Panc1 (cell line): Measurements from ENCODE around the gene SMIM17. TPM values are rescaled to one million over a fixed set of nuclear protein-coding genes. Genes with fewer than 3 reads are reported as not detected.

Experiments used
- ATAC-seq: fragments of 200-7000 bp; cut with Tn5 transposase; 2 replicates; pipeline ENCODE4 v1.9.1; 2020; ENCODE audit warnings: mild to moderate bottlenecking, moderate library complexity
- BruUV-seq: library from RNA; stranded (reverse); fragments of 400-500 nt; replicated peaks from 2 replicates; lab custom pipeline; 2021; lab: Mats Ljungman, UMichigan
- CTCF ChIA-PET: fragments of 300-600 bp; sonication (Branson Sonifier 250); formaldehyde crosslinking; loops from one replicate; lab custom pipeline; 2022; ENCODE audit warnings: antibody characterized with exemption; lab: Charles Lee
- POLR2A ChIA-PET: fragments of 300-600 bp; sonication (Branson Sonifier 250); formaldehyde crosslinking; loops from one replicate; lab custom pipeline; 2022; ENCODE audit warnings: antibody characterized with exemption; lab: Charles Lee
- DNase-seq: peaks from one replicate; pipeline ENCODE4 v3.0.0-alpha.2; 2010; ENCODE audit warnings: low read depth, low spot score
- H3K27ac ChIP-seq: 2 replicates; pipeline ENCODE4 v1.5.1; 2011; ENCODE audit warnings: mild to moderate bottlenecking, low read length, inconsistent platforms
- H3K27me3 ChIP-seq: fragments of 200-500 bp; sonication (Bioruptor generic); 2 replicates; pipeline ENCODE4 v1.6.0; 2014; ENCODE audit warnings: low read length, inconsistent platforms; ENCODE audit not compliant: control insufficient read depth, insufficient read depth
- H3K36me3 ChIP-seq: fragments of 200-500 bp; sonication (Bioruptor generic); 2 replicates; pipeline ENCODE4 v1.5.1; 2014; ENCODE audit warnings: inconsistent platforms, mild to moderate bottlenecking, low read length, moderate library complexity; ENCODE audit not compliant: control insufficient read depth, insufficient read depth
- H3K4me1 ChIP-seq: 2 replicates; pipeline ENCODE4 v1.5.1; 2011; ENCODE audit warnings: inconsistent platforms, mild to moderate bottlenecking, low read length, moderate library complexity; ENCODE audit not compliant: control insufficient read depth, insufficient read depth
- H3K4me3 ChIP-seq, 2 experiments: 2 replicates each; pipeline ENCODE4 v1.5.1; 2011 to 2012; ENCODE audit warnings: low read depth in 2 of 2, low read length in 2 of 2, mild to moderate bottlenecking in 2 of 2, inconsistent platforms in 1 of 2, moderate library complexity in 1 of 2
- H3K9me3 ChIP-seq: fragments of 200-500 bp; sonication (Bioruptor generic); 2 replicates; pipeline ENCODE4 v1.5.1; 2014; ENCODE audit warnings: low read depth, mild to moderate bottlenecking, inconsistent platforms, low read length, moderate library complexity; ENCODE audit not compliant: control insufficient read depth, insufficient read depth
- CTCF ChIP-seq: fragments of 450-650 bp; IDR thresholded peaks from 2 replicates; pipeline ENCODE4 v1.5.1; 2017; ENCODE audit warnings: mild to moderate bottlenecking
- POLR2AphosphoS5 ChIP-seq: IDR thresholded peaks from 2 replicates; pipeline ENCODE4 v1.6.1; 2012; ENCODE audit warnings: mild to moderate bottlenecking, low read depth, low read length, moderate library complexity
- SIN3A ChIP-seq: IDR thresholded peaks from 2 replicates; pipeline ENCODE4 v1.6.1; 2012; ENCODE audit warnings: low read depth, mild to moderate bottlenecking, low read length, moderate library complexity, borderline replicate concordance; ENCODE audit not compliant: insufficient read depth
- TCF7L2 ChIP-seq: IDR thresholded peaks from 2 replicates; pipeline ENCODE4 v1.6.1; 2011; ENCODE audit warnings: mild to moderate bottlenecking, low read depth, low read length, inconsistent platforms
- in situ Hi-C: cut with HindIII; loops from 2 replicates; pipeline ENCODE4 v1.10.0; 2016; ENCODE audit warnings: low sequenced_read_pairs, low pct_unique_long_range_greater_than_20kb
- intact Hi-C: fragments of 100-400 bp; cut with micrococcal nuclease; formaldehyde crosslinking; loops from one replicate; pipeline ENCODE4 v1.10.0; 2022; ENCODE audit not compliant: unreplicated experiment
- total RNA-seq: library from RNA; stranded (reverse); gene quantifications from one replicate; pipeline ENCODE4 v1.2.1, GENCODE V29; 2021; ENCODE audit not compliant: unreplicated experiment
- TF ChIP-seq, protein P1 (sequence below), 2 experiments: IDR thresholded peaks; 2 replicates each; pipeline ENCODE4 v1.6.1; 2011 to 2012; ENCODE audit warnings: low read depth in 2 of 2, control low read depth in 1 of 2, low read length in 1 of 2, mild to moderate bottlenecking in 1 of 2, moderate library complexity in 1 of 2; ENCODE audit not compliant: insufficient read depth in 1 of 2

Gene SMIM17
- total RNA-seq, 1 experiment from 2014 or later, result 0.28 TPM

DNA sequence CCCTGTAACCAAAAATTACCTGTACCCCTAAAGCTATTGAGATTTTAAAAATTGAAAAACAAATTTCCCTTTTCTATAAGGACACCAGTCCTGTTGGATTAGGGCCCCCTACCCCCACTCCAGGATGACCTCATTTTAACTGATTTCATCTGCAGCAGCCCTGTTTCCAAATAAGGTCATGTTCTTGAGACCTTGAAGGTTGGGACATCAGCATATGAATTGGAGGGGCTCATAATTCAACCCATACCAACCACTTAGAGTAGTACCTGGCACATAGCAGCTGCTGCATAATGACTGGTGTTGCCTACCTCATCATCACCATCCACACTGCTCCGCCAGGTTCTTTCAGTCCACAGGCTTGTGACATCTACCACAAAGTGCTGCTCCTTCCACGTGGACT lies 30.2 kb upstream of the SMIM17 start:
- peaks cover 40% of the 10 kb centered on the region; the same call in 1 of the 2 replicates for H3K9me3 ChIP-seq
- no peaks in the 10 kb centered on the region for H3K4me1 ChIP-seq
- no peaks in the 10 kb centered on the region for H3K27me3 ChIP-seq
- no TSS peak for BruUV-seq
- no peaks in the 10 kb centered on the region for H3K36me3 ChIP-seq
- intact Hi-C loops (no loop called here), in situ Hi-C loops (no loop called here)
- DNase-seq, result no peak
- CTCF ChIA-PET, result no interaction called here
- TF ChIP-seq, protein P1, sequence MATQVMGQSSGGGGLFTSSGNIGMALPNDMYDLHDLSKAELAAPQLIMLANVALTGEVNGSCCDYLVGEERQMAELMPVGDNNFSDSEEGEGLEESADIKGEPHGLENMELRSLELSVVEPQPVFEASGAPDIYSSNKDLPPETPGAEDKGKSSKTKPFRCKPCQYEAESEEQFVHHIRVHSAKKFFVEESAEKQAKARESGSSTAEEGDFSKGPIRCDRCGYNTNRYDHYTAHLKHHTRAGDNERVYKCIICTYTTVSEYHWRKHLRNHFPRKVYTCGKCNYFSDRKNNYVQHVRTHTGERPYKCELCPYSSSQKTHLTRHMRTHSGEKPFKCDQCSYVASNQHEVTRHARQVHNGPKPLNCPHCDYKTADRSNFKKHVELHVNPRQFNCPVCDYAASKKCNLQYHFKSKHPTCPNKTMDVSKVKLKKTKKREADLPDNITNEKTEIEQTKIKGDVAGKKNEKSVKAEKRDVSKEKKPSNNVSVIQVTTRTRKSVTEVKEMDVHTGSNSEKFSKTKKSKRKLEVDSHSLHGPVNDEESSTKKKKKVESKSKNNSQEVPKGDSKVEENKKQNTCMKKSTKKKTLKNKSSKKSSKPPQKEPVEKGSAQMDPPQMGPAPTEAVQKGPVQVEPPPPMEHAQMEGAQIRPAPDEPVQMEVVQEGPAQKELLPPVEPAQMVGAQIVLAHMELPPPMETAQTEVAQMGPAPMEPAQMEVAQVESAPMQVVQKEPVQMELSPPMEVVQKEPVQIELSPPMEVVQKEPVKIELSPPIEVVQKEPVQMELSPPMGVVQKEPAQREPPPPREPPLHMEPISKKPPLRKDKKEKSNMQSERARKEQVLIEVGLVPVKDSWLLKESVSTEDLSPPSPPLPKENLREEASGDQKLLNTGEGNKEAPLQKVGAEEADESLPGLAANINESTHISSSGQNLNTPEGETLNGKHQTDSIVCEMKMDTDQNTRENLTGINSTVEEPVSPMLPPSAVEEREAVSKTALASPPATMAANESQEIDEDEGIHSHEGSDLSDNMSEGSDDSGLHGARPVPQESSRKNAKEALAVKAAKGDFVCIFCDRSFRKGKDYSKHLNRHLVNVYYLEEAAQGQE (IDR thresholded peaks at IDR 0.05; ENCODE audit: insufficient read depth in 1 of 2, low read depth in 2 of 2, low read length in 1 of 2), result no peak
- TF ChIP-seq CTCF (no peak), POLR2AphosphoS5 (no peak), TCF7L2 (no peak), SIN3A (no peak)
- no peak overlapping the region for H3K4me3 ChIP-seq
- POLR2A ChIA-PET, result no interaction called here
- no peak overlapping the region for H3K27ac ChIP-seq
- ATAC-seq, result no peak

DNA sequence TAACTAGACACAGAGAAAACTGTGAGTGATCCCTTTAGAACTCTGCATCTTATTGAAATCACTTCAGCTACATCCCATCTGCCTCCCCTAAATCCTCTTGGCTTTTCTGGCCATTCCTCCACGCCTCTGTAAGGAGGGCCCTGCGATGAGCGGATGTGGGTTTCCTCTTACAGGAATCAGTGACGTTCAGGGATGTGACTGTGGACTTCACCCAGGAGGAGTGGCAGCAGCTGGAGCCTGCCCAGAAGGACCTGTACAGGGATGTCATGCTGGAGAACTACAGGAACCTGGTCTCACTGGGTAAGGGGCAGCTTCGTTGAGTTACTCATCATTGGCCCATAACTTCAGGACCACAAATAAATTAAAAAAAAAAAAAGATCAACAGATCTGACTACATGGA lies 29.3 kb upstream of the SMIM17 start:
- peaks cover 32% of the 10 kb centered on the region; the same call in 1 of the 2 replicates for H3K9me3 ChIP-seq
- no peaks in the 10 kb centered on the region for H3K36me3 ChIP-seq
- no TSS peak for BruUV-seq

More for the DNA sequence above, 29.3 kb upstream of the SMIM17 start:
- H3K27me3 ChIP-seq, result no peaks in the 10 kb centered on the region
- H3K4me1 ChIP-seq, result no peaks in the 10 kb centered on the region
- in situ Hi-C loops, result no loop called here
- POLR2A ChIA-PET, result no interaction called here
- no peak overlapping the region for H3K27ac ChIP-seq
- DNase-seq (no peak), ATAC-seq (no peak)
- intact Hi-C loops, result no loop called here
- CTCF ChIA-PET, result no interaction called here
- H3K4me3 ChIP-seq, result no peak overlapping the region
- no peak for TF ChIP-seq SIN3A
- no peak for TF ChIP-seq CTCF
- no peak for TF ChIP-seq TCF7L2
- no peak for TF ChIP-seq POLR2AphosphoS5
- TF ChIP-seq, protein P1 (IDR thresholded peaks at IDR 0.05; ENCODE audit: insufficient read depth in 1 of 2, low read depth in 2 of 2, low read length in 1 of 2), result no peak
